HepG2 (cell line): ENCODE results near the gene OR9A2. TPM values are rescaled to one million over a fixed set of nuclear protein-coding genes. Genes with fewer than 3 reads are reported as not detected.

Experiments used
- EP300 ChIP-seq, 3 experiments: sonication (generic) in 1 of 3; formaldehyde crosslinking in 1 of 3; IDR thresholded peaks; 2 replicates each; pipeline versions ENCODE4 v1.5.1 to v1.6.1; 2011 to 2020; ENCODE audit warnings: low read depth in 2 of 3, low read length in 2 of 3, borderline replicate concordance in 1 of 3, improper control_type of control experiment in 1 of 3, mild to moderate bottlenecking in 1 of 3, missing genetic modification reagents in 1 of 3, moderate library complexity in 1 of 3
- FOXK2 ChIP-seq: fragments of 450-650 bp; IDR thresholded peaks from 2 replicates; pipeline ENCODE4 v1.6.1; 2016
- FOXO1 ChIP-seq: sonication (generic); formaldehyde crosslinking; IDR thresholded peaks from 2 replicates; pipeline ENCODE4 v1.4.0; 2020; ENCODE audit warnings: missing genetic modification reagents
- FOXP1 ChIP-seq, 2 experiments: fragments of 450-650 bp in 1 of 2; IDR thresholded peaks; 2 replicates each; pipeline ENCODE4 v1.6.1; 2017 to 2018; ENCODE audit warnings: antibody characterized with exemption in 1 of 2
- HDAC1 ChIP-seq: sonication (generic); formaldehyde crosslinking; IDR thresholded peaks from 2 replicates; pipeline ENCODE4 v1.5.1; 2020; ENCODE audit warnings: mild to moderate bottlenecking, missing genetic modification reagents
- HMG20B ChIP-seq: conservative IDR thresholded peaks from 2 replicates; pipeline ENCODE4 v1.6.1; 2016; ENCODE audit warnings: missing genetic modification reagents, missing compliant biosample characterization
- ISL2 ChIP-seq: sonication (generic); formaldehyde crosslinking; IDR thresholded peaks from 2 replicates; pipeline ENCODE4 v1.5.0; 2020; ENCODE audit warnings: missing genetic modification reagents
- KDM1A ChIP-seq: IDR thresholded peaks from 2 replicates; pipeline ENCODE4 v1.6.1; 2016; ENCODE audit warnings: missing compliant biosample characterization
- NFRKB ChIP-seq: fragments of 450-650 bp; IDR thresholded peaks from 2 replicates; pipeline ENCODE4 v1.6.1; 2017
- SIX1 ChIP-seq: sonication (generic); formaldehyde crosslinking; IDR thresholded peaks from 2 replicates; pipeline ENCODE4 v1.4.0; 2020; ENCODE audit warnings: missing genetic modification reagents, borderline replicate concordance
- SP140L ChIP-seq: sonication (generic); formaldehyde crosslinking; IDR thresholded peaks from 2 replicates; pipeline ENCODE4 v1.4.0; 2020; ENCODE audit warnings: missing genetic modification reagents, borderline replicate concordance
- polyA plus RNA-seq, 8 experiments: library from polyadenylated mRNA; depleted of rRNA in 3 of 8; stranded (reverse) in 7 of 8; unstranded in 1 of 8; fragments of >200 nt; fragmentation: Illumina TruSeq in 4 of 8; extraction: Trizol in 4 of 8; gene quantifications; 2 replicates each; pipeline versions ENCODE4 v1.2.1 to v1.2.3, GENCODE V29; 2011 to 2016; ENCODE audit warnings: low read depth in 4 of 8, missing spikeins in 1 of 8, mixed read lengths in 1 of 8; ENCODE audit not compliant: insufficient read depth in 1 of 8
- total RNA-seq, 5 experiments: library from RNA; depleted of rRNA; stranded (reverse); fragments of >200 nt; fragmentation: Illumina TruSeq; extraction: Trizol; gene quantifications; 2 replicates each; pipeline ENCODE4 v1.2.3, GENCODE V29; 2016; ENCODE audit warnings: low read depth in 1 of 5
- TF ChIP-seq, protein P1 (sequence below): sonication (generic); formaldehyde crosslinking; conservative IDR thresholded peaks from 2 replicates; pipeline ENCODE4 v1.4.0; 2020; ENCODE audit warnings: mild to moderate bottlenecking, missing genetic modification reagents, moderate library complexity
- TF ChIP-seq, protein P2 (sequence below): sonication (generic); formaldehyde crosslinking; IDR thresholded peaks from 2 replicates; pipeline ENCODE4 v1.4.0; 2020; ENCODE audit warnings: missing genetic modification reagents
- TF ChIP-seq, protein P3 (sequence below): sonication (generic); formaldehyde crosslinking; IDR thresholded peaks from 2 replicates; pipeline ENCODE4 v1.4.0; 2020; ENCODE audit warnings: missing genetic modification reagents

Gene OR9A2
- total and polyA plus RNA-seq, 2 of the 13 experiments (the other 11 are each of a cell fraction or from before 2014, with no cell fraction given), result not detected

DNA sequence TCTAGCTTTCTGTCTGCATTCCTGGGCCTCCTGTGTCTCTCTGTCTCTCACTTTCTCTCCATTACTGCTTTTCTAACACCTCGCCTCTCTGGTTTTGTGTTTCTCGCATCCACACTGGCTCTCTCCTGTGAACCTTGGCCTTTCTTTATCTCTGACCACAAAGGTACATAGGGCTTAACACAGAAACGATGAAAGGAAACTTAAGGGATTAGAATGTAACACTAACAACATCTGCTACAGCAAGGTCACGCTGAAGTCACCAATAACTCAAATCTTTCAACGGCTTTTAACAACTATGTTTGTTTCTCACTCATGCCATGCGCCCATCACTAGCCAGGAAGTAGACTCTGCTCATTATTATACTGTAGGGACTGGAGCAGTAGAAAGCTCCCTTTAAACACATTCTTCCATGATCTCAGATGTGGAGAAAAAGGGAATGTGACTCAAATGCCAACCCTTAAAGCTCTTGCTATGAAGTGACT is 15.9 kb upstream of the OR9A2 start (continued):
- peak; percentile 46; the same call in 1 of the 2 replicates for TF ChIP-seq HDAC1
- TF ChIP-seq SP140L (CRISPR knock-in tag), result no peak
- TF ChIP-seq KDM1A (CRISPR knock-in tag), result 0 out of 2 replicates have a peak, but pooled peaks have one; percentile 15
- TF ChIP-seq NFRKB, result no peak
- TF ChIP-seq EP300 (IDR thresholded peaks at IDR 0.05; ENCODE audit: low read depth in 2 of 2, low read length in 2 of 2), result peak in 1 of 2 experiments; percentile 79; a peak in 3 of 4 replicates
- TF ChIP-seq EP300 (CRISPR knock-in tag; IDR thresholded peaks at IDR 0.05; ENCODE audit: borderline replicate concordance), result peak; percentile 69; the same call in 1 of the 2 replicates
- peak; percentile 25; the same call in 1 of the 2 replicates for TF ChIP-seq FOXO1 (CRISPR knock-in tag)
- TF ChIP-seq, protein P1, sequence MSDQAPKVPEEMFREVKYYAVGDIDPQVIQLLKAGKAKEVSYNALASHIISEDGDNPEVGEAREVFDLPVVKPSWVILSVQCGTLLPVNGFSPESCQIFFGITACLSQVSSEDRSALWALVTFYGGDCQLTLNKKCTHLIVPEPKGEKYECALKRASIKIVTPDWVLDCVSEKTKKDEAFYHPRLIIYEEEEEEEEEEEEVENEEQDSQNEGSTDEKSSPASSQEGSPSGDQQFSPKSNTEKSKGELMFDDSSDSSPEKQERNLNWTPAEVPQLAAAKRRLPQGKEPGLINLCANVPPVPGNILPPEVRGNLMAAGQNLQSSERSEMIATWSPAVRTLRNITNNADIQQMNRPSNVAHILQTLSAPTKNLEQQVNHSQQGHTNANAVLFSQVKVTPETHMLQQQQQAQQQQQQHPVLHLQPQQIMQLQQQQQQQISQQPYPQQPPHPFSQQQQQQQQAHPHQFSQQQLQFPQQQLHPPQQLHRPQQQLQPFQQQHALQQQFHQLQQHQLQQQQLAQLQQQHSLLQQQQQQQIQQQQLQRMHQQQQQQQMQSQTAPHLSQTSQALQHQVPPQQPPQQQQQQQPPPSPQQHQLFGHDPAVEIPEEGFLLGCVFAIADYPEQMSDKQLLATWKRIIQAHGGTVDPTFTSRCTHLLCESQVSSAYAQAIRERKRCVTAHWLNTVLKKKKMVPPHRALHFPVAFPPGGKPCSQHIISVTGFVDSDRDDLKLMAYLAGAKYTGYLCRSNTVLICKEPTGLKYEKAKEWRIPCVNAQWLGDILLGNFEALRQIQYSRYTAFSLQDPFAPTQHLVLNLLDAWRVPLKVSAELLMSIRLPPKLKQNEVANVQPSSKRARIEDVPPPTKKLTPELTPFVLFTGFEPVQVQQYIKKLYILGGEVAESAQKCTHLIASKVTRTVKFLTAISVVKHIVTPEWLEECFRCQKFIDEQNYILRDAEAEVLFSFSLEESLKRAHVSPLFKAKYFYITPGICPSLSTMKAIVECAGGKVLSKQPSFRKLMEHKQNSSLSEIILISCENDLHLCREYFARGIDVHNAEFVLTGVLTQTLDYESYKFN, result peak; percentile 81
- peak; percentile 25; the same call in 1 of the 2 replicates for TF ChIP-seq SIX1 (CRISPR knock-in tag)
- no peak for TF ChIP-seq FOXK2
- TF ChIP-seq, protein P2, sequence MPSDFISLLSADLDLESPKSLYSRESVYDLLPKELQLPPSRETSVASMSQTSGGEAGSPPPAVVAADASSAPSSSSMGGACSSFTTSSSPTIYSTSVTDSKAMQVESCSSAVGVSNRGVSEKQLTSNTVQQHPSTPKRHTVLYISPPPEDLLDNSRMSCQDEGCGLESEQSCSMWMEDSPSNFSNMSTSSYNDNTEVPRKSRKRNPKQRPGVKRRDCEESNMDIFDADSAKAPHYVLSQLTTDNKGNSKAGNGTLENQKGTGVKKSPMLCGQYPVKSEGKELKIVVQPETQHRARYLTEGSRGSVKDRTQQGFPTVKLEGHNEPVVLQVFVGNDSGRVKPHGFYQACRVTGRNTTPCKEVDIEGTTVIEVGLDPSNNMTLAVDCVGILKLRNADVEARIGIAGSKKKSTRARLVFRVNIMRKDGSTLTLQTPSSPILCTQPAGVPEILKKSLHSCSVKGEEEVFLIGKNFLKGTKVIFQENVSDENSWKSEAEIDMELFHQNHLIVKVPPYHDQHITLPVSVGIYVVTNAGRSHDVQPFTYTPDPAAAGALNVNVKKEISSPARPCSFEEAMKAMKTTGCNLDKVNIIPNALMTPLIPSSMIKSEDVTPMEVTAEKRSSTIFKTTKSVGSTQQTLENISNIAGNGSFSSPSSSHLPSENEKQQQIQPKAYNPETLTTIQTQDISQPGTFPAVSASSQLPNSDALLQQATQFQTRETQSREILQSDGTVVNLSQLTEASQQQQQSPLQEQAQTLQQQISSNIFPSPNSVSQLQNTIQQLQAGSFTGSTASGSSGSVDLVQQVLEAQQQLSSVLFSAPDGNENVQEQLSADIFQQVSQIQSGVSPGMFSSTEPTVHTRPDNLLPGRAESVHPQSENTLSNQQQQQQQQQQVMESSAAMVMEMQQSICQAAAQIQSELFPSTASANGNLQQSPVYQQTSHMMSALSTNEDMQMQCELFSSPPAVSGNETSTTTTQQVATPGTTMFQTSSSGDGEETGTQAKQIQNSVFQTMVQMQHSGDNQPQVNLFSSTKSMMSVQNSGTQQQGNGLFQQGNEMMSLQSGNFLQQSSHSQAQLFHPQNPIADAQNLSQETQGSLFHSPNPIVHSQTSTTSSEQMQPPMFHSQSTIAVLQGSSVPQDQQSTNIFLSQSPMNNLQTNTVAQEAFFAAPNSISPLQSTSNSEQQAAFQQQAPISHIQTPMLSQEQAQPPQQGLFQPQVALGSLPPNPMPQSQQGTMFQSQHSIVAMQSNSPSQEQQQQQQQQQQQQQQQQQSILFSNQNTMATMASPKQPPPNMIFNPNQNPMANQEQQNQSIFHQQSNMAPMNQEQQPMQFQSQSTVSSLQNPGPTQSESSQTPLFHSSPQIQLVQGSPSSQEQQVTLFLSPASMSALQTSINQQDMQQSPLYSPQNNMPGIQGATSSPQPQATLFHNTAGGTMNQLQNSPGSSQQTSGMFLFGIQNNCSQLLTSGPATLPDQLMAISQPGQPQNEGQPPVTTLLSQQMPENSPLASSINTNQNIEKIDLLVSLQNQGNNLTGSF, result no peak
- peak; percentile 74 for TF ChIP-seq HMG20B (CRISPR knock-in tag)
- TF ChIP-seq FOXP1 (IDR thresholded peaks at IDR 0.05), result no peak
- peak; percentile 67; the same call in 1 of the 2 replicates for TF ChIP-seq FOXP1 (CRISPR knock-in tag; IDR thresholded peaks at IDR 0.05)
- peak; percentile 81 for TF ChIP-seq ISL2
- TF ChIP-seq, protein P3, sequence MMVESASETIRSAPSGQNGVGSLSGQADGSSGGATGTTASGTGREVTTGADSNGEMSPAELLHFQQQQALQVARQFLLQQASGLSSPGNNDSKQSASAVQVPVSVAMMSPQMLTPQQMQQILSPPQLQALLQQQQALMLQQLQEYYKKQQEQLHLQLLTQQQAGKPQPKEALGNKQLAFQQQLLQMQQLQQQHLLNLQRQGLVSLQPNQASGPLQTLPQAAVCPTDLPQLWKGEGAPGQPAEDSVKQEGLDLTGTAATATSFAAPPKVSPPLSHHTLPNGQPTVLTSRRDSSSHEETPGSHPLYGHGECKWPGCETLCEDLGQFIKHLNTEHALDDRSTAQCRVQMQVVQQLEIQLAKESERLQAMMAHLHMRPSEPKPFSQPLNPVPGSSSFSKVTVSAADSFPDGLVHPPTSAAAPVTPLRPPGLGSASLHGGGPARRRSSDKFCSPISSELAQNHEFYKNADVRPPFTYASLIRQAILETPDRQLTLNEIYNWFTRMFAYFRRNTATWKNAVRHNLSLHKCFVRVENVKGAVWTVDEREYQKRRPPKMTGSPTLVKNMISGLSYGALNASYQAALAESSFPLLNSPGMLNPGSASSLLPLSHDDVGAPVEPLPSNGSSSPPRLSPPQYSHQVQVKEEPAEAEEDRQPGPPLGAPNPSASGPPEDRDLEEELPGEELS (CRISPR knock-in tag), result peak; percentile 70
